Measurements from ENCODE around the gene SKP1. TPM values are rescaled to one million over a fixed set of nuclear protein-coding genes. Genes with fewer than 3 reads are reported as not detected.

Gene SKP1
- total RNA-seq, 2 experiments from 2014 or later: 284 to 286 TPM

- H3K27ac Mint-ChIP-seq: peak overlapping the region; percentile 90
- peaks cover 97% of the 10 kb centered on the region for H3K4me1 Mint-ChIP-seq (ENCODE audit: low read depth)
- peak; percentile 9 for DNase-seq
- H3K9me3 Mint-ChIP-seq: no peaks in the 10 kb centered on the region
- H3K27me3 Mint-ChIP-seq: no peaks in the 10 kb centered on the region
- no peak overlapping the region for H3K4me3 Mint-ChIP-seq
- CTCF ChIA-PET: interaction anchor here (1.5 to 28.4 kb wide), 5 partner anchors 7 to 95 kb away, joined by 3 to 981 read pairs (median 63); no protein-coding TSS in a partner anchor
- peaks cover 51% of the 10 kb centered on the region for H3K36me3 Mint-ChIP-seq
- intact Hi-C loops (cut with micrococcal nuclease): no loop called here
- POLR2A ChIA-PET: interaction anchor here (0.7 to 2.7 kb wide), 3 partner anchors 8 to 22 kb away, joined by 3 to 11 read pairs (median 5); no protein-coding TSS in a partner anchor
Observed at GRCh38 chr5:134133188-134133994, 43.4 kb downstream of the SKP1 start.

- peaks cover 49% of the 10 kb centered on the region for H3K36me3 Mint-ChIP-seq
- intact Hi-C loops (cut with micrococcal nuclease): loop anchor here (1.0 kb wide), 2 partner anchors 8 to 20 kb away; no protein-coding TSS in a partner anchor
- POLR2A ChIA-PET: interaction anchor here (0.8 to 1.0 kb wide), 2 partner anchors 21 to 59 kb away, joined by 3 to 5 read pairs; no protein-coding TSS in a partner anchor
Observed at GRCh38 chr5:134132372-134133187, 44.2 kb downstream of the SKP1 start.

GRCh38 chr5:134131578-134132350, 45.0 kb downstream of the SKP1 start:
- H3K4me1 Mint-ChIP-seq (ENCODE audit: low read depth): peaks cover 97% of the 10 kb centered on the region
- POLR2A ChIA-PET: interaction anchor here (0.7 to 1.0 kb wide), 3 partner anchors 13 to 59 kb away, joined by 3 to 5 read pairs (median 3); no protein-coding TSS in a partner anchor
- CTCF ChIA-PET: interaction anchor here (0.5 to 28.4 kb wide), 8 partner anchors 9 to 93 kb away, joined by 3 to 981 read pairs (median 4); no protein-coding TSS in a partner anchor
- H3K36me3 Mint-ChIP-seq: peaks cover 44% of the 10 kb centered on the region
- H3K27me3 Mint-ChIP-seq: no peaks in the 10 kb centered on the region
- peak overlapping the region; percentile 90 for H3K27ac Mint-ChIP-seq
- intact Hi-C loops (cut with micrococcal nuclease): loop anchor here (1.0 kb wide), 2 partner anchors 9 to 19 kb away; no protein-coding TSS in a partner anchor
- DNase-seq: no peak
- H3K4me3 Mint-ChIP-seq: peak overlapping the region; percentile 51
- no peaks in the 10 kb centered on the region for H3K9me3 Mint-ChIP-seq

More at GRCh38 chr5:134132372-134133187, 44.2 kb downstream of the SKP1 start:
- CTCF ChIA-PET: interaction anchor here (0.5 to 28.4 kb wide), 9 partner anchors 8 to 94 kb away, joined by 3 to 981 read pairs (median 4); no protein-coding TSS in a partner anchor
- Mint-ChIP-seq H3K4me3 (peak overlapping the region; percentile 51), H3K9me3 (no peaks in the 10 kb centered on the region), H3K4me1 (ENCODE audit: low read depth) (peaks cover 97% of the 10 kb centered on the region), H3K27me3 (no peaks in the 10 kb centered on the region), H3K27ac (peak overlapping the region; percentile 90)
- peak; percentile 89 for DNase-seq

- DNase-seq: peak; percentile 65
- ChIA-PET POLR2A (interaction anchor here (0.7 to 3.0 kb wide), 3 partner anchors 8 to 19 kb away, joined by 3 to 19 read pairs (median 11); no protein-coding TSS in a partner anchor), CTCF (interaction anchor here (6.5 to 28.4 kb wide), 3 partner anchors 9 to 92 kb away, joined by 63 to 981 read pairs (median 74); no protein-coding TSS in a partner anchor)
- Mint-ChIP-seq H3K4me1 (ENCODE audit: low read depth) (peaks cover 97% of the 10 kb centered on the region), H3K27me3 (no peaks in the 10 kb centered on the region), H3K27ac (peak overlapping the region; percentile 90), H3K9me3 (no peaks in the 10 kb centered on the region), H3K36me3 (peaks cover 44% of the 10 kb centered on the region), H3K4me3 (no peak overlapping the region)
- intact Hi-C loops (cut with micrococcal nuclease): no loop called here
Observed at GRCh38 chr5:134131165-134131564, 45.6 kb downstream of the SKP1 start.

GRCh38 chr5:134130239-134130945, 46.4 kb downstream of the SKP1 start:
- CTCF ChIA-PET: interaction anchor here (2.3 to 28.4 kb wide), 4 partner anchors 10 to 92 kb away, joined by 10 to 981 read pairs (median 68); no protein-coding TSS in a partner anchor
- intact Hi-C loops (cut with micrococcal nuclease): no loop called here

GRCh38 chr5:134129411-134130238, 47.1 kb downstream of the SKP1 start:
- H3K27ac Mint-ChIP-seq: peak overlapping the region; percentile 90
- peak; percentile 48 for DNase-seq
- no peaks in the 10 kb centered on the region for H3K9me3 Mint-ChIP-seq
- CTCF ChIA-PET: interaction anchor here (0.7 to 28.4 kb wide), 6 partner anchors 11 to 91 kb away, joined by 3 to 981 read pairs (median 36); no protein-coding TSS in a partner anchor
- intact Hi-C loops (cut with micrococcal nuclease): no loop called here
- H3K4me3 Mint-ChIP-seq: peak overlapping the region; percentile 69
- POLR2A ChIA-PET: interaction anchor here (0.6 to 4.6 kb wide), 6 partner anchors 9 to 95 kb away, joined by 3 to 22 read pairs (median 14); no protein-coding TSS in a partner anchor
- H3K27me3 Mint-ChIP-seq: no peaks in the 10 kb centered on the region
- H3K36me3 Mint-ChIP-seq: peaks cover 41% of the 10 kb centered on the region
- peaks cover 98% of the 10 kb centered on the region for H3K4me1 Mint-ChIP-seq (ENCODE audit: low read depth)

More at GRCh38 chr5:134130239-134130945, 46.4 kb downstream of the SKP1 start:
- Mint-ChIP-seq H3K27me3 (no peaks in the 10 kb centered on the region), H3K36me3 (peaks cover 45% of the 10 kb centered on the region), H3K4me3 (no peak overlapping the region), H3K27ac (peak overlapping the region; percentile 90), H3K9me3 (no peaks in the 10 kb centered on the region), H3K4me1 (ENCODE audit: low read depth) (peaks cover 97% of the 10 kb centered on the region)
- POLR2A ChIA-PET: interaction anchor here (2.1 to 3.0 kb wide), 3 partner anchors 8 to 18 kb away, joined by 11 to 19 read pairs (median 16); no protein-coding TSS in a partner anchor
- DNase-seq: no peak

GRCh38 chr5:134128648-134128995, 48.1 kb downstream of the SKP1 start:
- no peak for DNase-seq
- Mint-ChIP-seq H3K4me1 (ENCODE audit: low read depth) (peaks cover 99% of the 10 kb centered on the region), H3K27me3 (no peaks in the 10 kb centered on the region), H3K9me3 (no peaks in the 10 kb centered on the region), H3K27ac (peak overlapping the region; percentile 90), H3K4me3 (peak overlapping the region; percentile 69), H3K36me3 (peaks cover 39% of the 10 kb centered on the region)
- ChIA-PET CTCF (interaction anchor here (2.3 to 28.4 kb wide), 4 partner anchors 12 to 90 kb away, joined by 10 to 981 read pairs (median 68); no protein-coding TSS in a partner anchor), POLR2A (interaction anchor here (1.5 to 4.6 kb wide), 5 partner anchors 10 to 28 kb away, joined by 7 to 22 read pairs (median 16); no protein-coding TSS in a partner anchor)
- intact Hi-C loops (cut with micrococcal nuclease): no loop called here

GRCh38 chr5:134127988-134128647, 48.6 kb downstream of the SKP1 start:
- DNase-seq: peak; percentile 59
- Mint-ChIP-seq H3K4me1 (ENCODE audit: low read depth) (peaks cover 99% of the 10 kb centered on the region), H3K27me3 (no peaks in the 10 kb centered on the region), H3K4me3 (peak overlapping the region; percentile 69), H3K36me3 (peaks cover 40% of the 10 kb centered on the region), H3K27ac (peak overlapping the region; percentile 90), H3K9me3 (no peaks in the 10 kb centered on the region)
- intact Hi-C loops (cut with micrococcal nuclease): loop anchor here (1.0 kb wide), 1 partner anchor 10 kb away; no protein-coding TSS in a partner anchor
- CTCF ChIA-PET: interaction anchor here (6.5 to 28.4 kb wide), 3 partner anchors 13 to 89 kb away, joined by 63 to 981 read pairs (median 74); no protein-coding TSS in a partner anchor
- POLR2A ChIA-PET: interaction anchor here (0.9 to 4.6 kb wide), 10 partner anchors 10 to 56 kb away, joined by 3 to 22 read pairs (median 6); no protein-coding TSS in a partner anchor

- POLR2A ChIA-PET: interaction anchor here (0.5 to 4.6 kb wide), 8 partner anchors 10 to 55 kb away, joined by 3 to 22 read pairs (median 4); no protein-coding TSS in a partner anchor
- H3K27ac Mint-ChIP-seq: peak overlapping the region; percentile 90
- H3K9me3 Mint-ChIP-seq: no peaks in the 10 kb centered on the region
- peaks cover 99% of the 10 kb centered on the region for H3K4me1 Mint-ChIP-seq (ENCODE audit: low read depth)
- H3K27me3 Mint-ChIP-seq: no peaks in the 10 kb centered on the region
- CTCF ChIA-PET: interaction anchor here (0.8 to 28.4 kb wide), 5 partner anchors 9 to 89 kb away, joined by 3 to 981 read pairs (median 63); no protein-coding TSS in a partner anchor
- DNase-seq: peak; percentile 77
- peak overlapping the region; percentile 69 for H3K4me3 Mint-ChIP-seq
- intact Hi-C loops (cut with micrococcal nuclease): loop anchor here (1.0 kb wide), 1 partner anchor 9 kb away; no protein-coding TSS in a partner anchor
- peaks cover 35% of the 10 kb centered on the region for H3K36me3 Mint-ChIP-seq
Observed at GRCh38 chr5:134127376-134127861, 49.3 kb downstream of the SKP1 start.

Measured in activated CD4-positive, alpha-beta memory T cell treated with anti-CD3 and anti-CD28 coated beads for 36 hours (primary cell).